ENCODE data around the gene EXD3. TPM values are rescaled to one million over a fixed set of nuclear protein-coding genes. Genes with fewer than 3 reads are reported as not detected.

The EXD3 gene
- total RNA-seq, 2 experiments from 2014 or later, result 20.8 to 27.0 TPM

GRCh38 chr9:137382444-137383080 is 40.4 kb downstream of the EXD3 start:
- no peak overlapping the region for H3K27ac ChIP-seq (ENCODE audit: low read depth, low read length, poor library complexity, severe bottlenecking)
- no peaks in the 10 kb centered on the region for H3K36me3 ChIP-seq (ENCODE audit: insufficient read depth, low read length)
- H2AFZ ChIP-seq (ENCODE audit: low read length), result no peak overlapping the region
- no peaks in the 10 kb centered on the region for H4K20me1 ChIP-seq (ENCODE audit: insufficient read depth, low read length)
- no peak for DNase-seq (ENCODE audit: low spot score)
- CTCF ChIA-PET (ENCODE audit: unreplicated experiment), result no interaction called here
- no peak for TF ChIP-seq CTCF (conservative IDR thresholded peaks at IDR 0.05; ENCODE audit: low read length)
- no peak for TF ChIP-seq EZH2phosphoT487 (IDR thresholded peaks at IDR 0.05; ENCODE audit: borderline replicate concordance, low read depth, low read length)
- H3K9me3 ChIP-seq (ENCODE audit: low read length), result no peaks in the 10 kb centered on the region
- no peaks in the 10 kb centered on the region for H3K4me1 ChIP-seq (ENCODE audit: insufficient read depth, low read length, poor library complexity, severe bottlenecking)
- H3K4me3 ChIP-seq (ENCODE audit: low read depth, low read length, poor library complexity, severe bottlenecking), result no peak overlapping the region
- no TSS peak for BruUV-seq (replicated peaks)
- no peaks in the 10 kb centered on the region for H3K9me2 ChIP-seq (ENCODE audit: insufficient read depth, low read length)
- POLR2A ChIA-PET, result no interaction called here
- intact Hi-C loops (cut with micrococcal nuclease; ENCODE audit: unreplicated experiment), result no loop called here
- H3K79me2 ChIP-seq (ENCODE audit: insufficient read depth, low read depth, low read length), result no peaks in the 10 kb centered on the region
- no peak overlapping the region for H3K4me2 ChIP-seq (ENCODE audit: low read length)

- Histone ChIP-seq H3K9me3 (ENCODE audit: low read length) (no peaks in the 10 kb centered on the region), H3K79me2 (ENCODE audit: insufficient read depth, low read depth, low read length) (no peaks in the 10 kb centered on the region), H3K36me3 (ENCODE audit: insufficient read depth, low read length) (no peaks in the 10 kb centered on the region), H3K4me3 (ENCODE audit: low read depth, low read length, poor library complexity, severe bottlenecking) (no peak overlapping the region), H2AFZ (ENCODE audit: low read length) (no peak overlapping the region), H3K4me1 (ENCODE audit: insufficient read depth, low read length, poor library complexity, severe bottlenecking) (no peaks in the 10 kb centered on the region), H3K9me2 (ENCODE audit: insufficient read depth, low read length) (no peaks in the 10 kb centered on the region), H3K4me2 (ENCODE audit: low read length) (no peak overlapping the region), H4K20me1 (ENCODE audit: insufficient read depth, low read length) (no peaks in the 10 kb centered on the region), H3K27ac (ENCODE audit: low read depth, low read length, poor library complexity, severe bottlenecking) (no peak overlapping the region)
- BruUV-seq (replicated peaks), result no TSS peak
- POLR2A ChIA-PET, result no interaction called here
- CTCF ChIA-PET (ENCODE audit: unreplicated experiment), result no interaction called here
- intact Hi-C loops (cut with micrococcal nuclease; ENCODE audit: unreplicated experiment), result no loop called here
- TF ChIP-seq CTCF (conservative IDR thresholded peaks at IDR 0.05; ENCODE audit: low read length), result no peak
- TF ChIP-seq EZH2phosphoT487 (IDR thresholded peaks at IDR 0.05; ENCODE audit: borderline replicate concordance, low read depth, low read length), result no peak
- DNase-seq (ENCODE audit: low spot score), result no peak
Measured at GRCh38 chr9:137381501-137382443, 41.2 kb downstream of the EXD3 start.

GRCh38 chr9:137380606-137381005 is 42.4 kb downstream of the EXD3 start:
- CTCF ChIA-PET (ENCODE audit: unreplicated experiment), result no interaction called here
- no peaks in the 10 kb centered on the region for H3K79me2 ChIP-seq (ENCODE audit: insufficient read depth, low read depth, low read length)
- intact Hi-C loops (cut with micrococcal nuclease; ENCODE audit: unreplicated experiment), result no loop called here
- H3K4me3 ChIP-seq (ENCODE audit: low read depth, low read length, poor library complexity, severe bottlenecking), result no peak overlapping the region
- BruUV-seq (replicated peaks), result no TSS peak
- H3K4me2 ChIP-seq (ENCODE audit: low read length), result no peak overlapping the region
- H3K27ac ChIP-seq (ENCODE audit: low read depth, low read length, poor library complexity, severe bottlenecking), result no peak overlapping the region
- POLR2A ChIA-PET, result no interaction called here
- H3K4me1 ChIP-seq (ENCODE audit: insufficient read depth, low read length, poor library complexity, severe bottlenecking), result no peaks in the 10 kb centered on the region
- no peaks in the 10 kb centered on the region for H3K9me2 ChIP-seq (ENCODE audit: insufficient read depth, low read length)
- H4K20me1 ChIP-seq (ENCODE audit: insufficient read depth, low read length), result no peaks in the 10 kb centered on the region
- H3K36me3 ChIP-seq (ENCODE audit: insufficient read depth, low read length), result no peaks in the 10 kb centered on the region
- TF ChIP-seq CTCF (conservative IDR thresholded peaks at IDR 0.05; ENCODE audit: low read length) (no peak), EZH2phosphoT487 (IDR thresholded peaks at IDR 0.05; ENCODE audit: borderline replicate concordance, low read depth, low read length) (no peak)
- no peak for DNase-seq (ENCODE audit: low spot score)
- no peaks in the 10 kb centered on the region for H3K9me3 ChIP-seq (ENCODE audit: low read length)
- H2AFZ ChIP-seq (ENCODE audit: low read length), result no peak overlapping the region
